Pancreas (tissue), 10 donors: Measurements from ENCODE around the gene HHAT. TPM values are rescaled to one million over a fixed set of nuclear protein-coding genes. Genes with fewer than 3 reads are reported as not detected.
"Not testable (repeated sequence)": the region's sequence is repeated elsewhere in the genome, so short reads cannot be mapped to it uniquely, and the experiment has no call there.

Source experiments
- ATAC-seq, 4 donors: fragments of 200-7000 bp; cut with Tn5 transposase; one replicate each; pipeline versions ENCODE4 v1.8.0 to v1.9.1; 2020; ENCODE audit warnings: mild to moderate bottlenecking in 4 of 4, moderate library complexity in 4 of 4
- DNase-seq, 6 donors: peaks; one replicate each; pipeline ENCODE4 v3.0.0-alpha.2; 2020
- FAIRE-seq: peaks from 2 replicates; lab custom pipeline; 2012; peaks lifted over from hg19 to GRCh38; lab: Jason Lieb, UNC
- H3K27ac ChIP-seq, 4 donors: fragments of 200-600 bp; sonication (generic); 1 replicate in 3 of 4; 2 replicates in 1 of 4; pipeline versions ENCODE4 v1.5.0 to v1.8.0; 2020
- H3K27me3 ChIP-seq, 4 donors: fragments of 200-600 bp; one replicate each; pipeline ENCODE4 v1.8.0; 2021
- H3K36me3 ChIP-seq, 3 donors: fragments of 200-600 bp; sonication (generic) in 1 of 3; one replicate each; pipeline versions ENCODE4 v1.5.0 to v1.8.0; 2020 to 2021
- H3K4me1 ChIP-seq, 3 donors: fragments of 200-600 bp; one replicate each; pipeline ENCODE4 v1.8.0; 2021
- H3K4me3 ChIP-seq, 4 donors: fragments of 200-600 bp; sonication (generic) in 2 of 4; one replicate each; pipeline versions ENCODE4 v1.5.0 to v1.8.0; 2020 to 2021
- H3K9me3 ChIP-seq, 4 donors: fragments of 200-600 bp; one replicate each; pipeline ENCODE4 v1.8.0; 2021
- CTCF ChIP-seq, 4 donors: fragments of 200-600 bp; sonication (generic) in 3 of 4; IDR thresholded peaks; one replicate each; pipeline versions ENCODE4 v1.5.0 to v1.8.0; 2021; ENCODE audit warnings: antibody characterized with exemption in 4 of 4
- WGBS, 2 donors: extraction: QIAGEN DNeasy Blood & Tissue Kit; methylation state at CpG; one replicate each; pipeline ENCODE4 v1.1.7; 2013; 5-methylcytosine and 5-hydroxymethylcytosine counted together
- intact Hi-C, 3 donors: fragments of 100-400 bp; cut with DNase I; formaldehyde crosslinking; loops; one replicate each; pipeline versions ENCODE4 v1.11.1 to v1.14.2; 2022
- polyA plus RNA-seq, 2 donors: library from polyadenylated mRNA; stranded (reverse); fragments of 200-250 nt; gene quantifications; one replicate each; pipeline ENCODE4 v1.2.3, GENCODE V29; 2013
- total RNA-seq, 6 donors: library from RNA; stranded (reverse); fragmentation: NEBNext Ultra II Directional in 4 of 6; extraction: Animal tissue kit (Norgen Biotek cat#: 25700) in 4 of 6; gene quantifications; one replicate each; pipeline versions ENCODE4 v1.2.1 to v1.2.4, GENCODE V29; 2021 to 2023
- donor health status: healthy with polysubstance abuse.
- donor health status: DM: no; HTN: no; CAD: no; lungs with moderate emphysema.
- donor health status: DM: no; HTN: no; CAD: no.
- donor health status: control.
- donor health status: control.
- donor health status: Bipolar disorder and iron deficiency.
- donor health status: DM: yes; HTN: yes; CAD: no.
- donor health status: DM: no; HTN: no; CAD: no.
- donor health status: DM: no; HTN: no; CAD: no.
- donor health status: DM: yes; HTN: yes; CAD: no.

The HHAT gene
- total and polyA plus RNA-seq, 8 donors = 1.3 to 4.1 (median 2.4) TPM

- FAIRE-seq = no peak
- no peaks in the 10 kb centered on the region for H3K9me3 ChIP-seq
- H3K27me3 ChIP-seq = no peaks in the 10 kb centered on the region
- DNase-seq = no peak
- TF ChIP-seq CTCF (IDR thresholded peaks at IDR 0.05) = no peak
- H3K36me3 ChIP-seq = no peaks in the 10 kb centered on the region
- intact Hi-C loops = no loop called here
- 82 to 87% methylated on average over 2 of the region's 2 CpGs for WGBS, 2 donors
- H3K4me1 ChIP-seq = no peaks in the 10 kb centered on the region
- ATAC-seq = no peak
- no peak overlapping the region for H3K27ac ChIP-seq
- H3K4me3 ChIP-seq = no peak overlapping the region
Measured at GRCh38 chr1:210416681-210417080, 88.0 kb downstream of the HHAT start.

- no peak overlapping the region for H3K27ac ChIP-seq
- no peak for TF ChIP-seq CTCF (IDR thresholded peaks at IDR 0.05)
- no peaks in the 10 kb centered on the region for H3K36me3 ChIP-seq
- WGBS, 2 donors = 84 to 87% methylated on average over 5 of the region's 5 CpGs
- no peaks in the 10 kb centered on the region for H3K9me3 ChIP-seq
- H3K27me3 ChIP-seq = no peaks in the 10 kb centered on the region
- no peaks in the 10 kb centered on the region for H3K4me1 ChIP-seq
- DNase-seq (no peak), ATAC-seq (no peak), FAIRE-seq (no peak)
- intact Hi-C loops = no loop called here
- no peak overlapping the region for H3K4me3 ChIP-seq
Measured at GRCh38 chr1:210417881-210418280, 89.2 kb downstream of the HHAT start.

DNA sequence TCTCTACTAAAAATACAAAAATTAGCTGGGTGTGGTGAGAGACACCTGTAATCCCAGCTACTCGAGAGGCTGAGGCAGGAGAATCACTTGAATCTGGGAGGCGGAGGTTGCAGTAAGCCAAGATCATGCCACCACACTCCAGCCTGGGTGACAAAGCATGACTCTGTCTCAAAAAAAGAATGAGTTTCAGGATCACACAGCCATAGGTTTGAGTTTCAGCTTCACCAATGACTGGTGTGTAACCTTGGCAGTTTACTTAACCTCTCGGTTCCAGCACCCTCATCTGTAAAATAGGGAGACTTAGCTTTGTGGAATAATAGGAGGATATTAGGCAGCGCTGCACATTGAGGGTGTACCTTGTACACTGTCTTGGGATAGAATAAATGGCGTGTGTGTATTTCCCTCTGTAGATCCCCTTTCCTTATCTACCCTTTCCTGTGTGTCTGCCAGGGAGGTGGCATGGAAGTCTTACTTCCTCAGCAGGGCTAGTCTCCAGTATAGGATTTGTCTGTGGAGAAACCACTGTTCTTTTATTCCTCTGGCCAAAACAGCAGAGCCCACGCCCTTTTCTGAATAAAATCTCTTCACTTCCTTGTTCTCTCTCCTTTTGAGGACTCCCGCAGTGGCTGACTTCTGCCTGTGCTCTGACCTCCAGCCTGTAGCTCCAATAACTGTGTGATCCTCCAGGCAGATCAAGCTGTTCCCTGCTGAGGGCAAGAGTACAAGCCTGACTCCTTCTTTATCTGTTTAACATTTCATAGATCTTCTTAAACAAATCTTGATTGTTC is 90.4 kb downstream of the HHAT start:
- Histone ChIP-seq H3K36me3 (no peaks in the 10 kb centered on the region), H3K9me3 (no peaks in the 10 kb centered on the region), H3K4me3 (no peak overlapping the region), H3K27me3 (no peaks in the 10 kb centered on the region), H3K27ac (peak overlapping the region in 2 of 4 donors; percentile 27 to 50), H3K4me1 (no peaks in the 10 kb centered on the region)
- intact Hi-C loops = no loop called here
- DNase-seq = no peak
- peak in 3 of 4 donors; percentile 63 to 72 (median 71) for ATAC-seq
- WGBS, 2 donors = 71 to 80% methylated on average over 7 of the region's 7 CpGs
- no peak for TF ChIP-seq CTCF (IDR thresholded peaks at IDR 0.05)
- FAIRE-seq = no peak

DNA sequence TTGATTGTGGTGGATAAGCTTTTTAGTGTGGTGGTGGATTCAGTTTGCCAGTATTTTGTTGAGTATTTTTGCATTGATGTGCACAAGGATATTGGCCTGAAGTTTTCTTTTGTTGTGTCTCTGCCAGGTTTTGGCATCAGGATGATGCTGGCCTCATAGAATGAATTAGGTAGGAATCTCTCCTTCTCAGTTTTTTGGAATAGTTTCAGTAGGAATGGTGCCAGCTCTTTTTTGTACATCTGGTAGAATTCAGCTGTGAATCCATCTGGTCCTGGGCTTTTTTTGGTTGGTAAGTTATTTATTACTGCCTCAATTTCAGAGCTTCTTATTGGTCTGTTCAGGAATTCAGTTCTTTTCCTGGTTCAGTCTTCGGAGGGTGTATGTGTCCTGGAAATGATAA is 98.0 kb downstream of the HHAT start:
- ATAC-seq, H3K9me3 ChIP-seq, H3K4me3 ChIP-seq, H3K36me3 ChIP-seq, intact Hi-C loops, H3K4me1 ChIP-seq, H3K27me3 ChIP-seq, DNase-seq, FAIRE-seq, H3K27ac ChIP-seq: not testable (repeated sequence)
- whole genome bisulfite sequencing, 2 donors = 81 to 93% methylated on average over 1 of the region's 1 CpG

GRCh38 chr1:210428696-210429095 is 100.0 kb downstream of the HHAT start:
- intact Hi-C loops = no loop called here
- Histone ChIP-seq H3K27ac (no peak overlapping the region), H3K36me3 (no peaks in the 10 kb centered on the region), H3K27me3 (no peaks in the 10 kb centered on the region), H3K9me3 (no peaks in the 10 kb centered on the region), H3K4me3 (no peak overlapping the region), H3K4me1 (no peaks in the 10 kb centered on the region)
- ATAC-seq (no peak), DNase-seq (no peak), FAIRE-seq (no peak)
- no peak for TF ChIP-seq CTCF (IDR thresholded peaks at IDR 0.05)
- 92 to 94% methylated on average over 7 of the region's 7 CpGs for WGBS, 2 donors
